ENCODE results near the gene MYL3.

GRCh38 chr3:46835491-46835890, 27.8 kb downstream of the MYL3 start:
- TF ChIP-seq YY1 (IDR thresholded peaks at IDR 0.05; ENCODE audit: insufficient read depth, insufficient read length): no peak
- no peak for TF ChIP-seq SUZ12 (IDR thresholded peaks at IDR 0.05; ENCODE audit: extremely low read depth, insufficient read depth, insufficient read length)
- no peak for TF ChIP-seq ZNF274 (IDR thresholded peaks at IDR 0.05; ENCODE audit: low read depth, low read length)
